Measurements from ENCODE around the gene GSDME.
"Not testable (repeated sequence)": the region's sequence is repeated elsewhere in the genome, so short reads cannot be mapped to it uniquely, and the experiment has no call there.

Gene GSDME

GRCh38 chr7:24795407-24795767, 38.1 kb upstream of the GSDME start:
- Histone ChIP-seq H3K4me2 (ENCODE audit: insufficient read depth, low read length, poor library complexity, severe bottlenecking) (no peak overlapping the region), H2BK12ac (ENCODE audit: low read length) (no peak overlapping the region), H3K9me3 (replicated peaks in 1 of 2; ENCODE audit: control insufficient read depth in 2 of 2, insufficient read depth in 1 of 2, low read depth in 1 of 2, low read length in 2 of 2) (no peaks in the 10 kb centered on the region), H3K18ac (ENCODE audit: low read length) (no peak overlapping the region), H3K27me3 (ENCODE audit: control insufficient read depth in 3 of 3, insufficient read depth in 3 of 3, low read depth in 1 of 3, low read length in 3 of 3) (no peaks in the 10 kb centered on the region), H3K4me3 (ENCODE audit: low read length in 2 of 2) (no peak overlapping the region), H3K27ac (replicated peaks; ENCODE audit: low read length) (no peak overlapping the region), H3K4ac (ENCODE audit: low read length) (no peak overlapping the region), H4K8ac (ENCODE audit: low read depth, low read length) (no peak overlapping the region), H3K36me3 (replicated peaks in 1 of 2; ENCODE audit: control insufficient read depth in 2 of 2, insufficient read depth in 2 of 2, low read length in 2 of 2) (peaks cover 0 to 28% of the 10 kb centered on the region in 2 donors), H3K9ac (ENCODE audit: low read depth, low read length, poor library complexity) (no peak overlapping the region), H2AFZ (ENCODE audit: low read length) (no peak overlapping the region), H3K23ac (ENCODE audit: low read depth, low read length, poor library complexity) (no peak overlapping the region), H2BK15ac (ENCODE audit: low read length) (no peak overlapping the region), H4K91ac (ENCODE audit: low read depth, low read length, poor library complexity) (no peak overlapping the region), H3K4me1 (ENCODE audit: control insufficient read depth in 2 of 2, insufficient read depth in 1 of 2, low read depth in 1 of 2, low read length in 2 of 2) (peaks cover 0 to 11% of the 10 kb centered on the region in 2 donors), H3K14ac (ENCODE audit: low read length) (no peak overlapping the region), H3K79me1 (ENCODE audit: low read depth, low read length) (no peaks in the 10 kb centered on the region), H2AK5ac (ENCODE audit: low read depth, low read length) (no peak overlapping the region), H2BK120ac (ENCODE audit: low read depth, low read length) (no peak overlapping the region), H2BK5ac (ENCODE audit: low read length) (no peak overlapping the region)
- DNase-seq (ENCODE audit: low spot score) = no peak
- WGBS, 2 donors (ENCODE audit: extremely low coverage in 2 of 2, insufficient read length in 2 of 2, insufficient replicate concordance in 1 of 2) = no CpG with 5 or more reads among the region's 9 CpGs

- H3K23ac ChIP-seq (ENCODE audit: low read depth, low read length, poor library complexity); DNase-seq (ENCODE audit: low spot score); H2BK5ac ChIP-seq (ENCODE audit: low read length); H3K9ac ChIP-seq (ENCODE audit: low read depth, low read length, poor library complexity); H3K27ac ChIP-seq (replicated peaks; ENCODE audit: low read length); H3K4me2 ChIP-seq (ENCODE audit: insufficient read depth, low read length, poor library complexity, severe bottlenecking); H2AK5ac ChIP-seq (ENCODE audit: low read depth, low read length); H3K79me1 ChIP-seq (ENCODE audit: low read depth, low read length); H2AFZ ChIP-seq (ENCODE audit: low read length); H3K4ac ChIP-seq (ENCODE audit: low read length); H2BK12ac ChIP-seq (ENCODE audit: low read length); H3K9me3 ChIP-seq (replicated peaks in 1 of 2; ENCODE audit: control insufficient read depth in 2 of 2, insufficient read depth in 1 of 2, low read depth in 1 of 2, low read length in 2 of 2); H3K18ac ChIP-seq (ENCODE audit: low read length); H3K27me3 ChIP-seq (ENCODE audit: control insufficient read depth in 3 of 3, insufficient read depth in 3 of 3, low read depth in 1 of 3, low read length in 3 of 3); H4K91ac ChIP-seq (ENCODE audit: low read depth, low read length, poor library complexity); H2BK15ac ChIP-seq (ENCODE audit: low read length); H4K8ac ChIP-seq (ENCODE audit: low read depth, low read length); H3K4me3 ChIP-seq (ENCODE audit: low read length in 2 of 2); H2BK120ac ChIP-seq (ENCODE audit: low read depth, low read length); H3K14ac ChIP-seq (ENCODE audit: low read length): not testable (repeated sequence)
- no CpG with 5 or more reads among the region's 22 CpGs for WGBS, 2 donors (ENCODE audit: extremely low coverage in 2 of 2, insufficient read length in 2 of 2, insufficient replicate concordance in 1 of 2)
- Histone ChIP-seq H3K36me3 (replicated peaks in 1 of 2; ENCODE audit: control insufficient read depth in 2 of 2, insufficient read depth in 2 of 2, low read length in 2 of 2) (peaks cover 0 to 23% of the 10 kb centered on the region in 2 donors), H3K4me1 (ENCODE audit: control insufficient read depth in 2 of 2, insufficient read depth in 1 of 2, low read depth in 1 of 2, low read length in 2 of 2) (peaks cover 0 to 11% of the 10 kb centered on the region in 2 donors)
Observed at GRCh38 chr7:24794751-24795406, 37.6 kb upstream of the GSDME start.

DNA sequence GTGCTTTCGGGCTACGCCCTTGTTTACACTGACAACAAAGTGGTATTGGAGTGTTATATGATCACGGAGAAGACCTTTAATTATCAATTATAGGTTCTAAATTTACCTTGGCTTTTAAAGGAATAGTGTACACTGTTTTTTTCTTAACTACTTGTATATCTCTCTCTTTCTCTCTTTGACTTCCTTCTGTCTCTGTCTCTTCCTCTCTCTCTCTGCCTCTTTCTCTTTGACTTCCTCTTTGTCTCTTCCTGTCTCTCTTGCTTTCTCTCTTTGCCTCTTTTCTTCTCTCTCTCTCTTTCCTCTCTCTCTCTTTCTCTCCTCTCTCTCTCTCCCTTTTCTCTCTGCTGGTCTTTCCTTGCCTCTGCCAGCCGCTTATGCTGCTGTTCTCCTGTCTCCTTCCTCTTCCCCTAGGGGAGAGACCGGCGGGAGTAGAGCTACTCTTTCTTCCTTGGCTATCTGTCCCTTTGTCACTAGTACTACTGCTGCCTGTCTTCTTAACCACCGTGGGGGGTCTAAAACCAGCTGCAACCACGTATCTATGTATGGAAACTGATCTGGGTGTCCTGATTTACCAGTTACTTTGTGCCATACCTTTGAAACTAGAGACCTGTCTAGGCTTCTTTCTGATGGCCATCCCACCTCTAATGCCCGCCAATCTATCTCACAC, 36.9 kb upstream of the GSDME start:
- H3K27me3 ChIP-seq (ENCODE audit: control insufficient read depth in 3 of 3, insufficient read depth in 3 of 3, low read depth in 1 of 3, low read length in 3 of 3) = no peaks in the 10 kb centered on the region
- no peaks in the 10 kb centered on the region for H3K79me1 ChIP-seq (ENCODE audit: low read depth, low read length)
- no peak overlapping the region for H2BK15ac ChIP-seq (ENCODE audit: low read length)
- no CpG with 5 or more reads among the region's 9 CpGs for WGBS, 2 donors (ENCODE audit: extremely low coverage in 2 of 2, insufficient read length in 2 of 2, insufficient replicate concordance in 1 of 2)
- no peak overlapping the region for H2AK5ac ChIP-seq (ENCODE audit: low read depth, low read length)
- H3K4me2 ChIP-seq (ENCODE audit: insufficient read depth, low read length, poor library complexity, severe bottlenecking) = no peak overlapping the region
- H3K27ac ChIP-seq (replicated peaks; ENCODE audit: low read length) = no peak overlapping the region
- H3K14ac ChIP-seq (ENCODE audit: low read length) = no peak overlapping the region
- H3K36me3 ChIP-seq (replicated peaks in 1 of 2; ENCODE audit: control insufficient read depth in 2 of 2, insufficient read depth in 2 of 2, low read length in 2 of 2) = peaks cover 0 to 22% of the 10 kb centered on the region in 2 donors
- peaks cover 0 to 2% of the 10 kb centered on the region in 2 donors for H3K9me3 ChIP-seq (replicated peaks in 1 of 2; ENCODE audit: control insufficient read depth in 2 of 2, insufficient read depth in 1 of 2, low read depth in 1 of 2, low read length in 2 of 2)
- no peak overlapping the region for H2AFZ ChIP-seq (ENCODE audit: low read length)
- H2BK12ac ChIP-seq (ENCODE audit: low read length) = no peak overlapping the region
- H2BK5ac ChIP-seq (ENCODE audit: low read length) = no peak overlapping the region
- no peak overlapping the region for H3K9ac ChIP-seq (ENCODE audit: low read depth, low read length, poor library complexity)
- no peak overlapping the region for H3K4ac ChIP-seq (ENCODE audit: low read length)
- no peak overlapping the region for H4K91ac ChIP-seq (ENCODE audit: low read depth, low read length, poor library complexity)
- no peak overlapping the region for H2BK120ac ChIP-seq (ENCODE audit: low read depth, low read length)
- peaks cover 0 to 11% of the 10 kb centered on the region in 2 donors for H3K4me1 ChIP-seq (ENCODE audit: control insufficient read depth in 2 of 2, insufficient read depth in 1 of 2, low read depth in 1 of 2, low read length in 2 of 2)
- H3K18ac ChIP-seq (ENCODE audit: low read length) = no peak overlapping the region
- no peak overlapping the region for H4K8ac ChIP-seq (ENCODE audit: low read depth, low read length)
- no peak overlapping the region for H3K4me3 ChIP-seq (ENCODE audit: low read length in 2 of 2)
- no peak for DNase-seq (ENCODE audit: low spot score)
- no peak overlapping the region for H3K23ac ChIP-seq (ENCODE audit: low read depth, low read length, poor library complexity)

GRCh38 chr7:24788961-24789576, 31.8 kb upstream of the GSDME start:
- no peak overlapping the region for H4K8ac ChIP-seq (ENCODE audit: low read depth, low read length)
- H3K18ac ChIP-seq (ENCODE audit: low read length) = no peak overlapping the region
- no CpG with 5 or more reads among the region's 10 CpGs for WGBS, 2 donors (ENCODE audit: extremely low coverage in 2 of 2, insufficient read length in 2 of 2, insufficient replicate concordance in 1 of 2)
- no peak overlapping the region for H2BK120ac ChIP-seq (ENCODE audit: low read depth, low read length)
- H3K23ac ChIP-seq (ENCODE audit: low read depth, low read length, poor library complexity) = no peak overlapping the region
- H4K91ac ChIP-seq (ENCODE audit: low read depth, low read length, poor library complexity) = no peak overlapping the region
- H3K4ac ChIP-seq (ENCODE audit: low read length) = no peak overlapping the region
- H3K27me3 ChIP-seq (ENCODE audit: control insufficient read depth in 3 of 3, insufficient read depth in 3 of 3, low read depth in 1 of 3, low read length in 3 of 3) = no peaks in the 10 kb centered on the region
- H2BK15ac ChIP-seq (ENCODE audit: low read length) = no peak overlapping the region
- no peak overlapping the region for H3K14ac ChIP-seq (ENCODE audit: low read length)
- no peak overlapping the region for H2AK5ac ChIP-seq (ENCODE audit: low read depth, low read length)
- no peak overlapping the region for H2BK5ac ChIP-seq (ENCODE audit: low read length)
- H3K9me3 ChIP-seq (replicated peaks in 1 of 2; ENCODE audit: control insufficient read depth in 2 of 2, insufficient read depth in 1 of 2, low read depth in 1 of 2, low read length in 2 of 2) = peaks cover 0 to 5% of the 10 kb centered on the region in 2 donors
- H3K36me3 ChIP-seq (replicated peaks in 1 of 2; ENCODE audit: control insufficient read depth in 2 of 2, insufficient read depth in 2 of 2, low read length in 2 of 2) = no peaks in the 10 kb centered on the region
- no peak overlapping the region for H3K4me3 ChIP-seq (ENCODE audit: low read length in 2 of 2)
- no peak overlapping the region for H3K4me2 ChIP-seq (ENCODE audit: insufficient read depth, low read length, poor library complexity, severe bottlenecking)
- no peak for DNase-seq (ENCODE audit: low spot score)
- no peak overlapping the region for H2AFZ ChIP-seq (ENCODE audit: low read length)
- H3K9ac ChIP-seq (ENCODE audit: low read depth, low read length, poor library complexity) = no peak overlapping the region
- H3K79me1 ChIP-seq (ENCODE audit: low read depth, low read length) = no peaks in the 10 kb centered on the region
- H3K27ac ChIP-seq (replicated peaks; ENCODE audit: low read length) = no peak overlapping the region
- H2BK12ac ChIP-seq (ENCODE audit: low read length) = no peak overlapping the region
- H3K4me1 ChIP-seq (ENCODE audit: control insufficient read depth in 2 of 2, insufficient read depth in 1 of 2, low read depth in 1 of 2, low read length in 2 of 2) = no peaks in the 10 kb centered on the region
